ENCODE results near the gene KCTD16.

The KCTD16 gene

GRCh38 chr5:144403058-144403457 is 232.4 kb downstream of the KCTD16 start:
- DNase-seq = no peak

- no peak for DNase-seq
Observed at GRCh38 chr5:144403817-144404420, 233.2 kb downstream of the KCTD16 start.

- DNase-seq = no peak
Observed at GRCh38 chr5:144404672-144405071, 234.0 kb downstream of the KCTD16 start.

GRCh38 chr5:144405991-144406390 is 235.3 kb downstream of the KCTD16 start:
- DNase-seq = no peak

GRCh38 chr5:144406442-144406841 is 235.8 kb downstream of the KCTD16 start:
- DNase-seq = no peak

- DNase-seq = no peak
Observed at GRCh38 chr5:144414202-144415029, 243.7 kb downstream of the KCTD16 start.

- no peak for DNase-seq
Observed at GRCh38 chr5:144416196-144416595, 245.5 kb downstream of the KCTD16 start.

- no peak for DNase-seq
Observed at GRCh38 chr5:144418719-144419118, 248.0 kb downstream of the KCTD16 start.

- DNase-seq = no peak
Observed at GRCh38 chr5:144421411-144421810, 250.7 kb downstream of the KCTD16 start.

- DNase-seq = no peak
Observed at GRCh38 chr5:144422018-144422727, 251.5 kb downstream of the KCTD16 start.

GRCh38 chr5:144427866-144428265 is 257.2 kb downstream of the KCTD16 start:
- DNase-seq = no peak

- DNase-seq = no peak
Observed at GRCh38 chr5:144428326-144428725, 257.7 kb downstream of the KCTD16 start.

- DNase-seq = no peak
Observed at GRCh38 chr5:144429405-144429804, 258.7 kb downstream of the KCTD16 start.

- no peak for DNase-seq
Observed at GRCh38 chr5:144429905-144430304, 259.2 kb downstream of the KCTD16 start.

GRCh38 chr5:144433140-144433822 is 262.6 kb downstream of the KCTD16 start:
- no peak for DNase-seq

GRCh38 chr5:144433893-144434292 is 263.2 kb downstream of the KCTD16 start:
- no peak for DNase-seq

- no peak for DNase-seq
Observed at GRCh38 chr5:144436007-144436406, 265.3 kb downstream of the KCTD16 start.

- no peak for DNase-seq
Observed at GRCh38 chr5:144438237-144438636, 267.6 kb downstream of the KCTD16 start.

- no peak for DNase-seq
Observed at GRCh38 chr5:144448457-144448856, 277.8 kb downstream of the KCTD16 start.

- no peak for DNase-seq
Observed at GRCh38 chr5:144451187-144451973, 280.7 kb downstream of the KCTD16 start.

- no peak for DNase-seq
Observed at GRCh38 chr5:144453753-144454152, 283.1 kb downstream of the KCTD16 start.

Data from hypothalamus (tissue), 51 donors.